ENCODE measurements around the gene ZFHX2.

DNA sequence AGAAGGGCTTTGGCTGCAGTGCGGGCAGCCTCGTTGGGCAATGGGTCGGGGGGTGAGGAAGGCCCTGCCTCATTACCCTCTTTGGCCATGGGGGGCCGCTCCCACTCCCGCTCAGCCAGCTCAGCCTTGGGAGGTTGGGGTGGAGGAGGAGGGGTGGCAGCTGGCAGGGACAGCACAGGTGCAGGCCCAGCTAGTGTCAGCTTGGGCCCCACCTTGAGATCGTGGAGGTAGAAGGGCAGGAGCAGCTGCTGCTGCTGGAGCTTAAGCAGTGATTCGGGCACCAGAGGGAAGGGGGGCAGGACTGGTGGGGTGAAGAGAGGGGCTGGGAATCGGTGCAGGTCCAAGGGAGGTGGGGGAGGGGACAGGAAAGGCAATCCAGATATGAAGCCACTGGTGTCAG is 26.0 kb downstream of the ZFHX2 start:
- TF ChIP-seq POLR2A (IDR thresholded peaks at IDR 0.05) = no peak
- TF ChIP-seq, protein P1, sequence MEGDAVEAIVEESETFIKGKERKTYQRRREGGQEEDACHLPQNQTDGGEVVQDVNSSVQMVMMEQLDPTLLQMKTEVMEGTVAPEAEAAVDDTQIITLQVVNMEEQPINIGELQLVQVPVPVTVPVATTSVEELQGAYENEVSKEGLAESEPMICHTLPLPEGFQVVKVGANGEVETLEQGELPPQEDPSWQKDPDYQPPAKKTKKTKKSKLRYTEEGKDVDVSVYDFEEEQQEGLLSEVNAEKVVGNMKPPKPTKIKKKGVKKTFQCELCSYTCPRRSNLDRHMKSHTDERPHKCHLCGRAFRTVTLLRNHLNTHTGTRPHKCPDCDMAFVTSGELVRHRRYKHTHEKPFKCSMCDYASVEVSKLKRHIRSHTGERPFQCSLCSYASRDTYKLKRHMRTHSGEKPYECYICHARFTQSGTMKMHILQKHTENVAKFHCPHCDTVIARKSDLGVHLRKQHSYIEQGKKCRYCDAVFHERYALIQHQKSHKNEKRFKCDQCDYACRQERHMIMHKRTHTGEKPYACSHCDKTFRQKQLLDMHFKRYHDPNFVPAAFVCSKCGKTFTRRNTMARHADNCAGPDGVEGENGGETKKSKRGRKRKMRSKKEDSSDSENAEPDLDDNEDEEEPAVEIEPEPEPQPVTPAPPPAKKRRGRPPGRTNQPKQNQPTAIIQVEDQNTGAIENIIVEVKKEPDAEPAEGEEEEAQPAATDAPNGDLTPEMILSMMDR (IDR thresholded peaks at IDR 0.05) = no peak

Measured in vagina (tissue), 2 donors.